ENCODE data around the gene USP6NL.

USP6NL gene

DNA sequence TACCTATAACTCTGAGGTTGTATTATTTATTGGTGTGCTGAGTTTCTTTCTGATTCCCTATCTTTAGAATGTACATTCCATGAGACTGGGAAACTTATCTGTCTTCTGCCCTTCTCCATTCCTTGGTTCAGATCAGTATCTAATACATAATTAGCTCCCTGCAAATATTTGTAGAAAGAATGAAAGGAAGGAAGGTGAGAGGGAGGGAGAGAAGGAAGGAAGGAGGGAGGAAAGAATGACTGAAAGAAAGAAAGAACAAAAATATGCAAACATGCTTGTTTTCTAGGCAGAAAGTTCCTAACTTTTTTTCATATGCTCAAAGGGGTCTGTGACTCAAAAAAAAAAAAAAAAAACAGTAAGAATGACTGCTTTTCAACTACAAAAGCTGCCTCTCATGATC lies 3.9 kb upstream of the USP6NL start:
- no peak for DNase-seq

DNA sequence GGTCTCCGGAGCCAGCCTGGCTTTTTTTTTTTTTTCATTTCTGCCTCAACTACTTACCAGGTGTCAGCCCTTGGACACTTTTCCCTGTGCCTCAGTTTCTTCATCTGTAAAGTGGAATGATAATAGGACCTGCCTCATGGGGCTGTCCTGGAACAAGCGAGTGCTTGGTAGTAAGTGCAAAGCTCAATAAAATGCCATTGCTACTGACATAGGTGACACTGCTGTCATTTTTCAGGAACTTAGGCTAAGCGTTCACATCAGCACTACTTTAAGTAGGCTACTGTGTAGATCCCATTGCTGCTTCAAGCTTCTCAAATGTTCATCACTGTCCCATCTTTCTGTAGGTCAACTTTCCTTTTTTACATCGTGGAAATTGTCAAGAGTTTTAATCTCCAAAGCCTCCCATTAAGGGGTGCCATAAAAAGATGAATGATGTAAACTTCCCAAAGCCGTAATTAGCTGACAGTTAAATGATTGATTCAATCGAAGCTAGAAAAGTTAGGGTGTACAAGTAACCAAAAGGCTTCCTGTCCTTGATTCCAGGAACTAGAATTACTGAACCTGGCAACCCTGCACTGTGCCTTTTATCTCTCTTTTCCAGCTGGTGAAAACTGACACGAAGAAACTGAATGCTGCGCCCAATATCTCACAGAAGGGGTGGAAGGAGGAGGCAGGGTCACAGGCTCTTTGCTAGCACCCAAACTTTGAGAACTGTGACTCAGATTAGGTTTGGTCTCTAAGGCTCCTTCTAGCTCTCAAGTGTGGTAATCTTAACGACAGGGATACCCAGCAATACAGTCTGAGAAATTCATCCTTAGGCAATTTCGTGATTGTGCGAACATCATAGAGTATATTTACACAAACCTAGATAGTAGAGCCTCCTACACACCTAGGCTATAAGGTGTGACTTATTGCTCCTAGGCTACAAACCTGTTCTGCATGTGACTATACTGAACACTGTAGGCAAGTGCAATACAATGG lies 861 bp upstream of the USP6NL start:
- DNase-seq = no peak

DNA sequence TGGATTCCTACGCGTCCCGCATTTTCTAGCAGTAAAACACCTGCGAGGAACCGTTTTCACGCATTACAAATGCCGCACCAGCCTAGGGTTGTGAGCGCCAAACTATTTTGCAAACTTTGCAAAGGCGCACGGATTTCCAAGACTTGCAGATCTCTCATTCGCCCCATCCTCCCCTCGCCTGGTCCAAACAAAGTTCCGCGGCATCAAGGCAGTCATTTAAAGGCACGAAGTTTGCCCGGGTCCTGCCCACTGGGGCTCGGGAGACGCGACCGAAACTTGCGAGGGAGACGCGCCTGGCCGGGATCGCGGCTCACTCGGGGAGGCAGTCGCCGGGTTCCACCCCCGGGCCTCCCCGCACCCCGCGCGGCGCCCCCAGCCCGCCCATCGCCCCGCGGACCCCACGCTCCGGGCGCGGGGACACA lies 613 bp downstream of the USP6NL start:
- DNase-seq = no peak

DNA sequence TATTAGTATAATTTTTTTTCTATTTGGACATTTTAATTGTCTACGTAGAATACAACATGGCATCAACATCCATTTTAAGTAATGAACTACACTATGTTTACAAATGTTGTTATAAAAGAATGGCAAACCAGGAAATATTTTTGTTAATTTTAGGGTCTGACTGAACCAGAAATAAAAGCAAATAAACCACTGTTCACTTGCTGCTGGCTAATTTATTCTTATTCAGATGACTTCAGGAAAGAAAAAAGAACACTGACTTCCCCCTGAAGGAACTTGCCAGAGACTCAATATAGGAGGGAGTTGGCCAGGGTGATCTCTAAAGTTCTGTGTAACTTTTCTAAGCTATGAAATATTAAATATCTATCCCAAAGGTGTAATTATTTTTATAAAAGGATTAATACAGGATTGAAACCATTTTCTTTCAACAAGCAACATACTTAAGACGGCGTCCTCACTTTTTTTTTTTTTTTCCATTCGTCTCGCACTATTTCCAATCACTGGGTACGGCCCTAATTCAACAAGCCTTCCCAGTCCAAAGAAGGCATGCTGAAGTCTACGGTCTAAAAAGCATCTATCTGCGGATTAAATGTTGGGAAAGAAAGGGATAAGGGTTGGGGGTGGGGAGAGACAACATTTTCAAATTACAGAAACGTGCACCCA lies 1.2 kb downstream of the USP6NL start:
- no peak for DNase-seq

DNA sequence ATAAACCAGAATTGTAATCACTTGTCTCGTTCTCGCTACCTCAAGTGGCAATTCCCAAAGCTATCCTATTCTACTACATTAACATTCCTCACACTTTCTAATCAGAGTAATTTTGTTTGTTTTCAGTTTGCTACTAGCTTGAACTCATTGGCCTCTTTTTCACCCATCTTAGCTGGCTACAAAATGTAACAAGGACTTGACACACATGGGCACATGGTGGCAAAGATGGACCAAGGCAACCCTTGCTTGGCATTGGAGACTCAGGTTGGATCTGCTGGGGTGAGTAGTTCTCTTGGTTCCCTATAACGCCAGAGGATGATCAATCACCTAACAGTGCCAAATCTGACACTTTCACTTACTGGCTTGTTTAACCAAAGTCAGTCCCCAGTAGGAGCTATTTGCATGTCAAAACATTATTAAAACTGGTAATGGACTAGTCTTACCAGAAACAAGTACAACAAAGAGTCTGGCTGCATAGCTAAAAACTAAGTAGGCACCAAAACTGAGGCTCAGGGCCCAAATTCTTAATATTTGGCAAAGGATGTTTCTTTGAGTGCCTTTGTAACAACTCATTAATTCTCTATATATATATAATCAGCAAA lies 1.9 kb downstream of the USP6NL start:
- DNase-seq = no peak

DNA sequence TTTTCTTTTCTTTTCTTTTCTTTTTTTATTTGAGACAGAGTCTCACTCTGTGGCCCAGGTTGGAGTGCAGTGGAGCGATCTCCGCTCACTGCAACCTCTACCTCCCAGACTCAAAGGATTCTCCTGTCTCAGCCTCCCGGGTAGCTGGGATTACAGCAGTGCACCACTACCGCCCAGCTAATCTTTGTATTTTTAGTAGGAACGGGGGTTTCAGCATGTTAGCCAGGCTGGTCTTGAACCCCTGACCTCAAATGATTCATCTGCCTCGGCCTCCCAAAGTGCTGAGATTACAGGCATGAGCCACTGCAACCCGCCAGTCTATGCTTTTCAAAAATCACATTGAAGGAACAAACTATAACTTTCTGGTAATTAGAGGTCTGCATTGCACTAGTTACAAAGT lies 2.4 kb downstream of the USP6NL start:
- DNase-seq = no peak

DNA sequence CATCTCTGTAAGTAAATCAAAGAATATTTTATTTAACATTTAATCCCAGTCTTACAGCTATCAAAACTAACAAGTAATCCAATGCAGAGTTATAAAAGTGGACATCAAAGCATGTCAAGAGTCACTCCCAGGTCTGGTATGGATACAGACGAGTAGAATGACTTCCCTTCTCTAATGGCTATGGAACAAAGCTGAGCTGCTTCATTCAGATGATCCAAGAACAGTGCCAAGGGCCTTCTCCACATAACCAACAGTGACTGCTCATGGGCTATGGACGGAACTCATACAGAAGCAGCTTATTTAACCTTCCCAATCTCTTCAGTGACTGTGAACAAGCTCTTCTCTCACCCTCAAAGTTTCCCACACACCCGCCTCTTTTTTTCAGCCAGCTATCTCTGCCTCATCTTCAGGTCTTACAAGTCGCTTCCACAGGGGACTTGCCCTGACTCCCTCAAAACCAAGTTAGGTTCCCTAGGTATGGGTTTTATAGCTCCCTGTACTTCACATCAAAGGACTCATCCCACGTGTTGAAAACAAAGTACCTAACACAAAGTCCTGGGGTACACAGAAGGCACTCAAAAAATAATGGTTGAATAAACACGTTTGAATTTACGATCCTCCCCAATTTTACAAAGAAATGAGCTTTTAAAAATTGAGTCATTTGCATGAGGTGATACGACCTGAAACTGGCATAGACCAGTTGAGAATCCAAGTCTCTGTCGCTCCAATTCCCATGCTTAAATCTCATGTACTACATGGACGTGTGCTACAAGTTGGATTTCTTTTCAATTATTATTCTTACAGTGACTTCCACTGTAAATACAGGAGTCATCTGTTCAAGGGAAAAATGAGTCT lies 3.1 kb downstream of the USP6NL start:
- no peak for DNase-seq

DNA sequence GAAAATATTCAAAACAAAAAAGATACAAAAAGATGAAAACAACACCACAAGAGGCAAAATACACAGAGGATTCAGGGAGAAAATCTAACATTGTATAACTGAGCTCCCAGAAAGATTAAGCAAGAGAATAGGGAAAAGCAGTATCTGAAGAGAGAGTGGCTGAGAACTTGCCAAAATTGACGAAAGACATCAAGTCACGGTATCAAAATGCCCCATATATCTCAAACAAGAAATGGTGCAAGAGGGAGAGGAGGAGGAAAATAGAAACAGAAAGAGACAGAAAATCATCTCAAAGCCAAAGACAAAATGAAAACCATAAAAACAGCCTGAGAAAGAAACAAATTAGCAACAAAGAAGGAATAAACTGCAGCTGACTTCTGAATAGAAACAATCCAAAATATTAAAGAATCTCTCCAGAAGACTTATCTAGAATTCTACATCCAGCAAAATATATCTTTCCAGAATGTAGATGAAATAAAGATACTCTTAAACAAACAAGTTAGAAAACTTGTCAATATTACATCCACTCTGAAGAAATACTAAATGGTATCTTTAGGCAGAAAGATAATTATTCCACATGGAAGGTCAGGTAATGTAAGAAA lies 5.5 kb downstream of the USP6NL start:
- no peak for DNase-seq

DNA sequence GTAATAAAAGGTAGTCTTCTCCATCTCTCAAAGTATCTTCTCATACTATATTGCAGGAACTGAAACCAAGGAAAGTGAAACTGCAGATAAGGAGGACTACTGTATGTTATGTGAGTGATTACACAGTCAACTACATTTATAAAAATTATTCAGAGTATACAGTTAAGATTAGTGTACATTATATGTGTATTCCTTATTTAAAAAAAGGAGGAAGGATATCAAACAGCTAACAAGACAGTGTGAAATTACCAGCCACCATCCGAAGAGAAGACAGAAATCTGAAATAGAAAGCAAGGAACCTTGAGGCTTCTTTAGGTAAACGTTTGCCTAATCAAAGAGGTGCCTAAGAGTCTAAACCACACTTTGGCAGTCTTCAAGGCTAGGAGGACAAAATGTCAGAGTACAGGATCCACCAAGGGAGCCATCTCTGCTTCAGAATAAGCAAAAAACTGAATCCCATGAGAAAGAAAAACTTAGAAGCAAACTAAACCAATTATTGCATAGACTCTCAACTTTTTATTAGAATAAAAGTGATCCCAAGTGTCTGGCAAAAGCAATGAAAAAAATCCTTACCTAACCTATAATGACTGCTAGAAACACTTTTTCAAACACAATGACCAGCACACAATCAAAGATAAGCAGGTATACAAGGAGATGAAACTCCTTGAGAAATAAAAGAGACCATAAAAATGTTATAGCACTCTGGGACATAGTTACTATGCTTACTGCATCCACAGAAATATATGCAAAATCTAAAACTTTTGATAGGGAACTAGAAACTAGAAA lies 6.4 kb downstream of the USP6NL start:
- DNase-seq = no peak

DNA sequence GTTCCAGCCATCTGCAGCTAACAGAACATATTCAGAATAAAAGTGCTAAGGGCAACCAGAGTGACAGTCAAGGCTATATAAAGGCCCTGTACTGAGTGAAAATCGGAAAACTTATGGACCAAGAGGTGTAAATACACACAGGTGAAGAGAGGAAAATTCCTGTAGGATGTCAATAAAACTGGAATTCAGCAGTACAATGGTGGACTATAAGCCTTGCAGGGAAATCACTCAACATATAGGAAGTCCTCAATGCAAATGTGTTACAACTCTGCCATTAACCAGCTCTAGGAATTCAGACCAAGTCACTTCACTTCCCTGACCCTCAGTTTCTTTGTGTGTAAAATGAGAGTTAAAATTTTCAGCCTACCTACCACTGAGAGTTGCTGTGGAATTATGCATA lies 7.7 kb downstream of the USP6NL start:
- no peak for DNase-seq

DNA sequence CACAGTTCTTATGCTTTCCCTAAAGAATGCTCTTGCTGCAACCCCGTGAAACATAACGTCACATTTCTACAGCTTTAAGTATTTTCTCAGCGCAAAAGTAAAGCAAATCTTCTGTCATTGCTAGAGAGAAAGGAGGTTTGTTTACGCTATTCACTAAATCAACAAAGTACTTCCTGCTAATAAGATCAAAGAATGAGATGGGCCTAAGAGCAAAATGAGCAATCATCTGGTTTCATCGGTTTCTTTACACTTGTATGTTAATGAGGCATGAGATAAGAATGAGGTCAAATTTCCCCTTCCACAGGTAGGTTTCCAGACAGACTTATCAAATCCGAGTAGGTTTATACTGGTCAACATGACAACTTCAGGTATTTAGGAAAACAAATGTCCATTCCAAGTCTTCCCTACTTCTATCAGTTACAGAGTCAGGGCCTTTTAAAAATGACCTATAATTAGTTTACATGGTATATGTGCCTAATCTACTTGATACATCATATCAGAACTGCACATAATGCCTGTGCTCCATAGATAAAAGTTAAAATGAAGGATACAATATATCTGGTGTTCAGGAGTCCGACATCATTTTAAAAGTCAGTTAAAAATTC lies 8.4 kb downstream of the USP6NL start:
- no peak for DNase-seq

DNA sequence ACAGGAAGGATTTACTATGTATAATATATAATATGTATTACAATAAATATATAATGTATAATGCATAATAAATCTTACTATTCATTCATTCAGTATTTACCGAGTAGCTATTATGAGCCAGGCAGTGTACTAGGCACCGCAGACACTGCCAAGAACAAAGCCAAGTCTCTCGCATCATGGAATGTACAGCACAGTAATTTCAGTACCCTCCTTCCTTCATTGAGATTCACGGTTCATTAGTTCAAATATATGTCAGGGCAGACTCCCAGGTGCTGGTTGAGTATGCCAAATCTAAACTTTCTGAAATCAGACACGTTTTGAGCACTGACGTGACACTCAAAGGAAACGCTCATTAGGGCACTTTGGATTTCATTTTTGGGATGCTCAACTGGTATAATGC lies 9.1 kb downstream of the USP6NL start:
- DNase-seq = no peak

DNA sequence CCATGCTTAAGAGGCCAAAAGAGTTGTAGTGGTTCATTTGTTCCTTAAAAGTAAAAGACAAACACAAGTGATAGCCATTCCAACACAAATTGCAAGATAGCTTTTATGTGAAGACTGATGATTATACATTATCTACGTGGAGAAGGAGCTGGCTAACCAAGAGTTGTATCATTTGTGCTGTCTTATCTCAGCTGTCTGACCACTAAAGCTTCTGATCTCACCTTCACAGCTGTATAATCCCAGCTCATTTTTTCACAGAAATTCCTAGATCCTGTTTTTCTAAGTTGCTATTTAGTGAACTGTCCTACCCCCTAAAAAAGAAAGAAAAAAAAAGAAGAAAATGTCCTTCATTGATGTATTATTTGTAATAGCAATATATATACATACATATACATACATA lies 9.8 kb downstream of the USP6NL start:
- no peak for DNase-seq

DNA sequence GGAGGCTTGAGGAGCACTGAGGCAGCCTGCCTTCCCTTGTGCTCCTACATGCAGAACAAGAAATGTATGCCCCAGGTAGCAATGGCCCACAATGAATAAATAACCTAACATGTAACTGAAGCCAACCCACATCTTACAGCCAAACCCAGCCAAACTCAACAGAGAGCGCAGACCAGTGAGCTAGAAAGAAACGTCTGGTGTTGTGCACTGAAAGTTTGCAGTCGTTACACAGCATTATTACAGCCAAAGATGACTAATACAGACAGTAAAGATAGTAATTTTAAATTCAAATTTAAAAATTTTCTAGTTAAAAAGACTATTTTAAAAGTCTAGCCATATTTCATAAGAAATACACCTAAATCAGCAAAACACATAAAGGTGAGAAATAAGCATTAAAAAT lies 11.2 kb downstream of the USP6NL start:
- no peak for DNase-seq

DNA sequence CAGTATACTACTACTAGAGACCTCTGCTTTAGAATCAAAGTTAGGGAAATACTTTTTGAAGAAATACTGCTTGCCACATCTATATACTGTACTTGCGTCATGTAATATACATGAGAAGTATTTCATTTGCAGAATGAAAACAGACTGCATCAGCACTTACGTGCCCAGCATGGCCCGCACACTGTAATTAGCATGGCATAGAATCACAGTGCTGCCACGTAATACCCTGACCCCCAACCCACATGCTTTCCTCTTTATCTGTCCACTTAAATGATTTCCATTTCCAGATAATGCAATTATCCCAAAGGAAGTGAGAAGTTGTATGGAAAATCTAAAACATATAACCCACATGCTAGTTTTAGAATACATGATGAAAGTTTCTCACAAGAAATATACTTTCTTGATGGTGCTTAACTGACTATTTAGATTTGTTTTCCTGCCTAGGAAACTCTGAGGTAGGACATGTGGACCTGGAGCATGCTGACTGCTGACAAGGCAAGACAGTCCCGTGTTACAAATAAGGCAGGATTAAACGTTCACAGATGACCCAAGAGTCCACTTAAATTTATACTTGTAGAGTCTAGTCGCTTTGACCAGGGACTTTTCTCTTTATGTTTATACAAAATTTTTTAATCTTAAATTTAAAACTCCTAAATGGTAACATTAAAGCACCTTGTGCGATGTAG lies 12.6 kb downstream of the USP6NL start:
- no peak for DNase-seq

DNA sequence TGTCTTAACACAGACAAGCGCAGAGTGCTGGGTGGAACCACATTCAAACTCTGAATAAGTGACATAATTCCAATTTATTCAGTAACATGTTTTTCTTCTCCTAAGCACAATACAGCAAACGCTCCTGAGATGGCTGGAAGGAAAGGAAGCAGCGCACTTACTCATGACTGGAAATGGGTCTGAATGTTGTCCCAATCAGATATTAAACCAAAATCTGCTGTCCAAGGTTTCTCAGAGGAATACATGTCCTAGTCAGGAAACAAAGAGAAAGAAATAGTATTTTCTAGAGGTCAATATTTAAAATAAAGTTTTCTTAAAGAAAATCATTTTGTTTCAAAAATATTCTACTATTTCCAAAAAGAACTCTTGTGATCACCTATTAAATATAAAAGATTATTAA lies 14.0 kb downstream of the USP6NL start:
- no peak for DNase-seq

DNA sequence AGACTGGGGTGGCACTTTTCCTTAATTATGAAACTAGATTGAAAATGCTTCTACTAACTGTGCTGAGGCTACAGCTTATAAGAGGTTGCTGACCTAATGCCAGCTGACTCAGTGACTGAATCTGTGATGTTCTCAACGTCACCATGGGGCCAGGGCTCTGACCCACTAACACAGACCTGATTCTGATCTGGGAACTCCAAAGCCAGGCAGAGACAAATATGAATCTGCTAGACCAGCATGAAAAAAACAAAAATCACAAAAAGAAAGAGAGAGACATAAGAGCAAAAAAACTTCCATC lies 16.1 kb downstream of the USP6NL start:
- no peak for DNase-seq

DNA sequence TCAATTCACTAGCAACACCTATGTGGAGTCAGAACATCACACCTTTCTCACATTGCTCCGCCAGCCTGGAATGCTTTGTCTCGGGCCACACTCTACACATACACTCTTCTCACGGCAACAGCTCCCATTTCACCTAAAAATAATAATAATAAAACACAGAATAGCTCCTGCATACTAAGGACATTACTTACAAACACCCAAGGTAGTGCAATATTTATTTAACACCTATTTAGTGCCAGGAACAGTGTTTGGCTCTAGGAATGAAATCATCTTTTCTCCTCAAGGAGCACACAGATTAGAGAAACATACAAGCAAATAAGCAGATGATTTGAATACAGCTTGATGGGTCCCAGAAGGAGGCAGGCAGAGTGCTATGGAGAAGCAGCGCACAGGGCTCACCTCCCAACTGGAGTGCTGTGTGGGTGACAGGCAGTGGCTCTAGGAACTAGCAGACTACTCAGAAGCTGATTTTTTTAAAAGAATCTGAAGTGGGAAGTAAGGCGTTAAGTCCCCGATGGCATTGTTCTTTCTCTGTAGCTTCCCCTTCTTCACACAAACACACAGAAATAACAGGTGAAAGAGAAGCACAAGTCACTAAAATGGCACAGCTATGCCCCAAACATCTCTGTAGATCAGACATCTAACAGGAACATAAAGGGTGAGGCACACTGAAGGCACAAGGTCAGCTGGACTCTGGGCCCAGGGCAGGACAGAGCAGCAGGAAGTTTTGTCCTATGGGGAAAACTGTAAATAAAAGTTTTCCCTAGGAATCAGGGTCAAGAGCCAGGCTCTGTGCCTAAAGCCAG lies 16.7 kb downstream of the USP6NL start:
- no peak for DNase-seq

DNA sequence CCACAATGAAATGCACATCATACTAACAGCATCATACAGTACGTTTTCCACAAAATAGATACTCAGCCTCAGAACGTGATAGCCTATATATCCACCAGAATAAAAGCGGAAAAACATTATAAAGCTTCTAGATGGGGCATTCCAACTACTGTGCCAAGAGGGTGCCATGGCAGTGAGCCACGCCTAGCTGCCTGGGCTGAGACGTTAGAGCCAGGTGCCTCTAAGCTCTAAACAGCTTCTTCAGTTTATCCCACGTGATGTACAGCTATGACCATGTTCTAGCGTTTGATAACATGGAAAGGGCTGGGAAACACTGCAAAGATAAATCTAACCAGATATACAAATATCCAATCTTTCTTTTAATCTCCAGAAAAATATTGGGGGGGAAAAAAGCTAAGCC lies 17.8 kb downstream of the USP6NL start:
- no peak for DNase-seq

DNA sequence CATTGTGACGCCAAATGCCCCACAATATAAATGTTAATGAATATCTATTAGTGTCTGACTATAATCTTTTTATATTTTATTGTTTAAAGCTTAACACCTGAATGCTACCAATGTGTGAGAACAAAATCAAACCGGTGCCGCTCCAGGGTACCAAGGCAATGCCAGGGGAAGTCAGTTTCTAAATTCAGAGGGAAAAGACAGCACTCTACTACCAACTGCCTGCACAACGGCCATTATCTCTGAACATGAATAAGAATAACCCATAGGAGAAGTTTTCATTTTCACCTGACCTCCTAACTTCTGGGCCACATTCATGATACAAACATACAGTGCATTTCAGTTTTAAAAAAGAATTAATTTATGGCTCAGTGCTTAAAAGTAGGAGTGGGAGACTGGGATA lies 21.7 kb downstream of the USP6NL start:
- DNase-seq = no peak

Data from stimulated activated naive CD4-positive, alpha-beta T cell treated with Interleukin-2 at 50 U/mL for 16 hours (primary cell).